ENCODE data around the gene OOEP.

The OOEP gene

GRCh38 chr6:73377225-73377624 is 7.5 kb upstream of the OOEP start:
- H3K4me3 ChIP-seq (ENCODE audit: severe bottlenecking), result no peak overlapping the region
- DNase-seq (ENCODE audit: low spot score) (no peak), ATAC-seq (ENCODE audit: low read depth) (no peak)
- TF ChIP-seq, protein P1, sequence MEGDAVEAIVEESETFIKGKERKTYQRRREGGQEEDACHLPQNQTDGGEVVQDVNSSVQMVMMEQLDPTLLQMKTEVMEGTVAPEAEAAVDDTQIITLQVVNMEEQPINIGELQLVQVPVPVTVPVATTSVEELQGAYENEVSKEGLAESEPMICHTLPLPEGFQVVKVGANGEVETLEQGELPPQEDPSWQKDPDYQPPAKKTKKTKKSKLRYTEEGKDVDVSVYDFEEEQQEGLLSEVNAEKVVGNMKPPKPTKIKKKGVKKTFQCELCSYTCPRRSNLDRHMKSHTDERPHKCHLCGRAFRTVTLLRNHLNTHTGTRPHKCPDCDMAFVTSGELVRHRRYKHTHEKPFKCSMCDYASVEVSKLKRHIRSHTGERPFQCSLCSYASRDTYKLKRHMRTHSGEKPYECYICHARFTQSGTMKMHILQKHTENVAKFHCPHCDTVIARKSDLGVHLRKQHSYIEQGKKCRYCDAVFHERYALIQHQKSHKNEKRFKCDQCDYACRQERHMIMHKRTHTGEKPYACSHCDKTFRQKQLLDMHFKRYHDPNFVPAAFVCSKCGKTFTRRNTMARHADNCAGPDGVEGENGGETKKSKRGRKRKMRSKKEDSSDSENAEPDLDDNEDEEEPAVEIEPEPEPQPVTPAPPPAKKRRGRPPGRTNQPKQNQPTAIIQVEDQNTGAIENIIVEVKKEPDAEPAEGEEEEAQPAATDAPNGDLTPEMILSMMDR (IDR thresholded peaks at IDR 0.05; ENCODE audit: poor library complexity, severe bottlenecking), result no peak
- H3K4me1 ChIP-seq (ENCODE audit: insufficient read depth, poor library complexity, severe bottlenecking), result no peaks in the 10 kb centered on the region
- H3K27ac ChIP-seq (ENCODE audit: poor library complexity, severe bottlenecking), result no peak overlapping the region
- no peaks in the 10 kb centered on the region for H3K36me3 ChIP-seq (ENCODE audit: low read depth)
- H3K27me3 ChIP-seq (ENCODE audit: insufficient read depth, poor library complexity, severe bottlenecking), result no peaks in the 10 kb centered on the region
- H3K9me3 ChIP-seq (ENCODE audit: severe bottlenecking), result peaks cover 2% of the 10 kb centered on the region

- H3K36me3 ChIP-seq (ENCODE audit: low read depth), result no peaks in the 10 kb centered on the region
Observed at GRCh38 chr6:73375216-73375615, 5.5 kb upstream of the OOEP start.

DNA sequence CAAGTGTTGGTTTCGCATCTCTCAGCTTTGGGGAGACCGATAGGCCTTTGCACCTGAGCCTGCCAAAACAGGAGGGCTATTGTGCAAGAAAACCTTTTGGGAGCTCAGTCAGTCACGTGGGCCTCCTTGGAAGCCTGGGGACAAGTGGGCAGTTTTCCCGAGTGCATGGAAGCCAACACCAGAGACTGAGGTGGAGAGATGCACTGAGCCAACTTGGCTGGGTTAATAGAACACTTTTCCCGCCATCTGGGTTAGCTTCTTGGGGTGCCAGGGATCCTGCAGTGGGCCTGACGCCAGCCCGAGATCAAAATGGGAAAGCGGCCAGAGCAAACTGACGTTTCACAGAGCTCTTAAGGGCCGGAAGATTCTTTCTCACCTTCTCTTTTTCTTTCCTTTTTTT is 2.8 kb upstream of the OOEP start:
- Histone ChIP-seq H3K27me3 (ENCODE audit: insufficient read depth, poor library complexity, severe bottlenecking) (no peaks in the 10 kb centered on the region), H3K36me3 (ENCODE audit: low read depth) (no peaks in the 10 kb centered on the region), H3K4me1 (ENCODE audit: insufficient read depth, poor library complexity, severe bottlenecking) (no peaks in the 10 kb centered on the region), H3K27ac (ENCODE audit: poor library complexity, severe bottlenecking) (no peak overlapping the region), H3K4me3 (ENCODE audit: severe bottlenecking) (no peak overlapping the region), H3K9me3 (ENCODE audit: severe bottlenecking) (peaks cover 4% of the 10 kb centered on the region)
- no peak for DNase-seq (ENCODE audit: low spot score)
- TF ChIP-seq, protein P1 (IDR thresholded peaks at IDR 0.05; ENCODE audit: poor library complexity, severe bottlenecking), result no peak
- ATAC-seq (ENCODE audit: low read depth), result no peak

More at GRCh38 chr6:73375216-73375615, 5.5 kb upstream of the OOEP start:
- DNase-seq (ENCODE audit: low spot score) (no peak), ATAC-seq (ENCODE audit: low read depth) (no peak)
- TF ChIP-seq, protein P1 (IDR thresholded peaks at IDR 0.05; ENCODE audit: poor library complexity, severe bottlenecking), result no peak
- H3K9me3 ChIP-seq (ENCODE audit: severe bottlenecking), result peaks cover 4% of the 10 kb centered on the region
- H3K27me3 ChIP-seq (ENCODE audit: insufficient read depth, poor library complexity, severe bottlenecking), result no peaks in the 10 kb centered on the region
- H3K27ac ChIP-seq (ENCODE audit: poor library complexity, severe bottlenecking), result no peak overlapping the region
- H3K4me1 ChIP-seq (ENCODE audit: insufficient read depth, poor library complexity, severe bottlenecking), result no peaks in the 10 kb centered on the region
- no peak overlapping the region for H3K4me3 ChIP-seq (ENCODE audit: severe bottlenecking)

- ATAC-seq (ENCODE audit: low read depth) (no peak), DNase-seq (ENCODE audit: low spot score) (no peak)
- H3K4me3 ChIP-seq (ENCODE audit: severe bottlenecking), result no peak overlapping the region
- no peaks in the 10 kb centered on the region for H3K27me3 ChIP-seq (ENCODE audit: insufficient read depth, poor library complexity, severe bottlenecking)
- TF ChIP-seq, protein P1 (IDR thresholded peaks at IDR 0.05; ENCODE audit: poor library complexity, severe bottlenecking), result no peak
- no peaks in the 10 kb centered on the region for H3K4me1 ChIP-seq (ENCODE audit: insufficient read depth, poor library complexity, severe bottlenecking)
- peaks cover 4% of the 10 kb centered on the region for H3K9me3 ChIP-seq (ENCODE audit: severe bottlenecking)
- no peaks in the 10 kb centered on the region for H3K36me3 ChIP-seq (ENCODE audit: low read depth)
- no peak overlapping the region for H3K27ac ChIP-seq (ENCODE audit: poor library complexity, severe bottlenecking)
Observed at GRCh38 chr6:73371984-73372383, 2.3 kb upstream of the OOEP start.

GRCh38 chr6:73369157-73369556 is 540 bp downstream of the OOEP start:
- ATAC-seq (ENCODE audit: low read depth), result no peak
- TF ChIP-seq, protein P1 (IDR thresholded peaks at IDR 0.05; ENCODE audit: poor library complexity, severe bottlenecking), result no peak

More at GRCh38 chr6:73369157-73369556, 540 bp downstream of the OOEP start:
- H3K4me3 ChIP-seq (ENCODE audit: severe bottlenecking), result no peak overlapping the region
- H3K27me3 ChIP-seq (ENCODE audit: insufficient read depth, poor library complexity, severe bottlenecking), result no peaks in the 10 kb centered on the region
- peaks cover 4% of the 10 kb centered on the region for H3K9me3 ChIP-seq (ENCODE audit: severe bottlenecking)
- H3K36me3 ChIP-seq (ENCODE audit: low read depth), result no peaks in the 10 kb centered on the region
- no peak for DNase-seq (ENCODE audit: low spot score)
- no peak overlapping the region for H3K27ac ChIP-seq (ENCODE audit: poor library complexity, severe bottlenecking)
- H3K4me1 ChIP-seq (ENCODE audit: insufficient read depth, poor library complexity, severe bottlenecking), result no peaks in the 10 kb centered on the region

Data from RWPE2 (cell line).